HG03469 (cell line): ENCODE results near the gene ACTA1.
A peak's percentile ranks its signal among the peaks of the same experiment; 100 is the strongest.
"Not testable (repeated sequence)": the region's sequence is repeated elsewhere in the genome, so short reads cannot be mapped to it uniquely, and the experiment has no call there.

Experiments used
- ATAC-seq: cut with Tn5 transposase; IDR thresholded peaks from one replicate; pipeline ENCODE4 v1.9.1; 2021; ENCODE audit warnings: mild to moderate bottlenecking, moderate library complexity, moderate number of reproducible peaks; ENCODE audit not compliant: unreplicated experiment

Gene ACTA1

GRCh38 chr1:229434005-229434640 is at the start of gene ACTA1:
ACTA1 (minus strand) TSS chr1:229434094; CDS start chr1:229433115, 979 bp downstream.
- ATAC-seq = no peak

- no peak for ATAC-seq
These were observed 48.6 kb upstream of the ACTA1 start for GRCh38 chr1:229482511-229482910.

GRCh38 chr1:229480495-229480894 is 46.6 kb upstream of the ACTA1 start:
- no peak for ATAC-seq

- peak; percentile 66 for ATAC-seq
These were observed 45.9 kb upstream of the ACTA1 start for GRCh38 chr1:229479660-229480399.

- ATAC-seq = peak; percentile 62
These were observed 45.0 kb upstream of the ACTA1 start for GRCh38 chr1:229478852-229479251.

- ATAC-seq = not testable (repeated sequence)
These were observed 42.0 kb upstream of the ACTA1 start for GRCh38 chr1:229475859-229476258.

- no peak for ATAC-seq
These were observed 40.6 kb upstream of the ACTA1 start for GRCh38 chr1:229474509-229474908.

GRCh38 chr1:229471175-229471574 is 37.3 kb upstream of the ACTA1 start:
- no peak for ATAC-seq

GRCh38 chr1:229470406-229471043 is 36.6 kb upstream of the ACTA1 start:
- ATAC-seq = no peak

GRCh38 chr1:229466887-229467286 is 33.0 kb upstream of the ACTA1 start:
- no peak for ATAC-seq

- no peak for ATAC-seq
These were observed 30.8 kb upstream of the ACTA1 start for GRCh38 chr1:229464672-229465071.

- no peak for ATAC-seq
These were observed 27.3 kb upstream of the ACTA1 start for GRCh38 chr1:229461032-229461668.

- ATAC-seq = no peak
These were observed 25.9 kb upstream of the ACTA1 start for GRCh38 chr1:229459815-229460214.

GRCh38 chr1:229457436-229457835 is 23.5 kb upstream of the ACTA1 start:
- ATAC-seq = no peak

GRCh38 chr1:229456016-229456415 is 22.1 kb upstream of the ACTA1 start:
- ATAC-seq = no peak

GRCh38 chr1:229454056-229454455 is 20.2 kb upstream of the ACTA1 start:
- ATAC-seq = no peak

- ATAC-seq = no peak
These were observed 19.3 kb upstream of the ACTA1 start for GRCh38 chr1:229452956-229453801.

GRCh38 chr1:229448845-229449244 is 15.0 kb upstream of the ACTA1 start:
- ATAC-seq = no peak

GRCh38 chr1:229448354-229448753 is 14.5 kb upstream of the ACTA1 start:
- no peak for ATAC-seq

GRCh38 chr1:229447809-229448252 is 13.9 kb upstream of the ACTA1 start:
- no peak for ATAC-seq
